ENCODE data around the gene LST1. TPM values are rescaled to one million over a fixed set of nuclear protein-coding genes. Genes with fewer than 3 reads are reported as not detected.

The LST1 gene
- total RNA-seq, 1 donor from 2014 or later, result 0.99 TPM

Other genes with a start within 250 kb of the LST1 start
- gene HLA-B, start 229.1 kb upstream of the LST1 start, total RNA-seq, result 1,037 and 2,213 TPM in 2 replicates
- 55.0 and 63.6 TPM in 2 replicates for gene MICA, start 182.7 kb upstream of the LST1 start, total RNA-seq
- gene MICB, start 88.1 kb upstream of the LST1 start, total RNA-seq, result 14.5 and 19.1 TPM in 2 replicates
- gene MCCD1, start 57.3 kb upstream of the LST1 start, total RNA-seq, result not detected in 2 replicates
- 230 and 249 TPM in 2 replicates for gene DDX39B, start 44.3 kb upstream of the LST1 start, total RNA-seq
- gene ATP6V1G2, start 39.7 kb upstream of the LST1 start, total RNA-seq, result 0.18 and 1.2 TPM in 2 replicates
- 20.6 and 27.7 TPM in 2 replicates for gene NFKBIL1, start 38.7 kb upstream of the LST1 start, total RNA-seq
- gene LTA, start 14.0 kb upstream of the LST1 start, total RNA-seq, result 0.53 TPM in 1 of 2 replicates, not detected in the other
- 0.88 and 4.4 TPM in 2 replicates for gene TNF, start 10.7 kb upstream of the LST1 start, total RNA-seq
- gene LTB, start 3.9 kb upstream of the LST1 start, total RNA-seq, result 16.5 and 41.8 TPM in 2 replicates
- gene NCR3, start 6.7 kb downstream of the LST1 start, total RNA-seq, result not detected in 2 replicates
- gene AIF1, start 29.0 kb downstream of the LST1 start, total RNA-seq, result not detected in 2 replicates
- 125 and 166 TPM in 2 replicates for gene PRRC2A, start 34.4 kb downstream of the LST1 start, total RNA-seq
- gene BAG6, start 66.4 kb downstream of the LST1 start, total RNA-seq, result 259 and 375 TPM in 2 replicates
- not detected in 2 replicates for gene APOM, start 69.6 kb downstream of the LST1 start, total RNA-seq
- 19.1 and 19.6 TPM in 2 replicates for gene C6orf47, start 74.5 kb downstream of the LST1 start, total RNA-seq
- gene GPANK1, start 78.7 kb downstream of the LST1 start, total RNA-seq, result 13.0 and 14.5 TPM in 2 replicates
- 292 and 314 TPM in 2 replicates for gene CSNK2B, start 79.8 kb downstream of the LST1 start, total RNA-seq
- 2.6 and 7.9 TPM in 2 replicates for gene LY6G5B, start 83.7 kb downstream of the LST1 start, total RNA-seq
- gene LY6G5C, start 94.8 kb downstream of the LST1 start, total RNA-seq, result 3.7 and 4.1 TPM in 2 replicates
- 35.7 and 49.2 TPM in 2 replicates for gene ABHD16A, start 117.0 kb downstream of the LST1 start, total RNA-seq
- gene LY6G6F, start 120.6 kb downstream of the LST1 start, total RNA-seq, result not detected in 2 replicates
- not detected in 2 replicates for gene LY6G6D, start 129.1 kb downstream of the LST1 start, total RNA-seq
- gene LY6G6C, start 135.5 kb downstream of the LST1 start, total RNA-seq, result not detected in 2 replicates
- gene MPIG6B, start 137.1 kb downstream of the LST1 start, total RNA-seq, result not detected in 2 replicates
- 110 and 138 TPM in 2 replicates for gene DDAH2, start 143.0 kb downstream of the LST1 start, total RNA-seq
- gene CLIC1, start 150.3 kb downstream of the LST1 start, total RNA-seq, result 541 and 655 TPM in 2 replicates
- 3.7 and 18.7 TPM in 2 replicates for gene MSH5, start 153.7 kb downstream of the LST1 start, total RNA-seq
- 3.3 and 3.9 TPM in 2 replicates for gene SAPCD1, start 176.4 kb downstream of the LST1 start, total RNA-seq
- 0.34 and 0.58 TPM in 2 replicates for gene VWA7, start 191.1 kb downstream of the LST1 start, total RNA-seq
- 90.9 and 105 TPM in 2 replicates for gene VARS1, start 209.5 kb downstream of the LST1 start, total RNA-seq
- 45.3 and 74.3 TPM in 2 replicates for gene LSM2, start 220.7 kb downstream of the LST1 start, total RNA-seq
- 0.44 and 0.53 TPM in 2 replicates for gene HSPA1L, start 229.0 kb downstream of the LST1 start, total RNA-seq
- 140 and 161 TPM in 2 replicates for gene HSPA1A, start 229.3 kb downstream of the LST1 start, total RNA-seq
- 76.3 and 95.3 TPM in 2 replicates for gene HSPA1B, start 241.5 kb downstream of the LST1 start, total RNA-seq